ENCODE measurements around the gene GJA4. TPM values are rescaled to one million over a fixed set of nuclear protein-coding genes. Genes with fewer than 3 reads are reported as not detected.

GJA4 gene
- total RNA-seq, 3 donors from 2014 or later (not counting 1 experiment from before 2014, with no cell fraction given), result not detected

GRCh38 chr1:34794001-34794789 lies 1.4 kb downstream of the GJA4 start:
- intact Hi-C loops (cut with micrococcal nuclease), result no loop called here
- peaks cover 3% of the 10 kb centered on the region for H3K27me3 ChIP-seq (ENCODE audit: control insufficient read depth, insufficient read depth, low read length)

DNA sequence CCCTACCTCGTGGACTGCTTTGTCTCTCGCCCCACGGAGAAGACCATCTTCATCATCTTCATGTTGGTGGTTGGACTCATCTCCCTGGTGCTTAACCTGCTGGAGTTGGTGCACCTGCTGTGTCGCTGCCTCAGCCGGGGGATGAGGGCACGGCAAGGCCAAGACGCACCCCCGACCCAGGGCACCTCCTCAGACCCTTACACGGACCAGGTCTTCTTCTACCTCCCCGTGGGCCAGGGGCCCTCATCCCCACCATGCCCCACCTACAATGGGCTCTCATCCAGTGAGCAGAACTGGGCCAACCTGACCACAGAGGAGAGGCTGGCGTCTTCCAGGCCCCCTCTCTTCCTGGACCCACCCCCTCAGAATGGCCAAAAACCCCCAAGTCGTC lies 2.0 kb downstream of the GJA4 start:
- Histone ChIP-seq H3K36me3 (ENCODE audit: control insufficient read depth, insufficient read depth, low read length) (no peaks in the 10 kb centered on the region), H3K9me3 (ENCODE audit: control insufficient read depth, insufficient read depth, low read length) (no peaks in the 10 kb centered on the region), H3K4me1 (ENCODE audit: control insufficient read depth, insufficient read depth, low read length) (peaks cover 5% of the 10 kb centered on the region), H3K4me3 (ENCODE audit: low read length) (no peak overlapping the region), H3K27ac (ENCODE audit: low read length) (no peak overlapping the region), H3K27me3 (ENCODE audit: control insufficient read depth, insufficient read depth, low read length) (peaks cover 3% of the 10 kb centered on the region)
- no peak for TF ChIP-seq CTCF (IDR thresholded peaks at IDR 0.05)
- no peak overlapping the region for H3K4me3 Mint-ChIP-seq
- H3K27me3 Mint-ChIP-seq (ENCODE audit: low read depth in 2 of 2), result peaks cover 10 to 13% of the 10 kb centered on the region in 2 donors
- H3K27ac Mint-ChIP-seq, result no peak overlapping the region
- ATAC-seq (no peak), DNase-seq (no peak)
- H3K9me3 Mint-ChIP-seq, result no peaks in the 10 kb centered on the region
- no peaks in the 10 kb centered on the region for H3K36me3 Mint-ChIP-seq
- peaks cover 5 to 7% of the 10 kb centered on the region in 2 donors for H3K4me1 Mint-ChIP-seq
- intact Hi-C loops (cut with micrococcal nuclease), result no loop called here
- 83% methylated on average over 12 of the region's 12 CpGs for WGBS (ENCODE audit: insufficient coverage)

More at GRCh38 chr1:34794001-34794789, 1.4 kb downstream of the GJA4 start:
- Histone ChIP-seq H3K36me3 (ENCODE audit: control insufficient read depth, insufficient read depth, low read length) (no peaks in the 10 kb centered on the region), H3K4me1 (ENCODE audit: control insufficient read depth, insufficient read depth, low read length) (peaks cover 5% of the 10 kb centered on the region), H3K27ac (ENCODE audit: low read length) (no peak overlapping the region), H3K4me3 (ENCODE audit: low read length) (no peak overlapping the region), H3K9me3 (ENCODE audit: control insufficient read depth, insufficient read depth, low read length) (no peaks in the 10 kb centered on the region)
- H3K4me3 Mint-ChIP-seq, result no peak overlapping the region
- no peak overlapping the region for H3K27ac Mint-ChIP-seq
- no peaks in the 10 kb centered on the region for H3K9me3 Mint-ChIP-seq
- 91% methylated on average over 40 of the region's 40 CpGs for WGBS (ENCODE audit: insufficient coverage)
- peaks cover 5 to 7% of the 10 kb centered on the region in 2 donors for H3K4me1 Mint-ChIP-seq
- H3K27me3 Mint-ChIP-seq (ENCODE audit: low read depth in 2 of 2), result peaks cover 13% of the 10 kb centered on the region in 2 donors
- ATAC-seq (no peak), DNase-seq (no peak)
- H3K36me3 Mint-ChIP-seq, result no peaks in the 10 kb centered on the region
- TF ChIP-seq CTCF (IDR thresholded peaks at IDR 0.05), result no peak

GRCh38 chr1:34795916-34796315 lies 3.1 kb downstream of the GJA4 start:
- H3K27me3 ChIP-seq (ENCODE audit: control insufficient read depth, insufficient read depth, low read length), result peaks cover 3% of the 10 kb centered on the region
- ATAC-seq (no peak), DNase-seq (no peak)
- Mint-ChIP-seq H3K4me1 (peaks cover 5 to 7% of the 10 kb centered on the region in 2 donors), H3K9me3 (no peaks in the 10 kb centered on the region), H3K4me3 (no peak overlapping the region), H3K36me3 (no peaks in the 10 kb centered on the region), H3K27me3 (ENCODE audit: low read depth in 2 of 2) (peaks cover 6 to 13% of the 10 kb centered on the region in 2 donors), H3K27ac (no peak overlapping the region)
- H3K36me3 ChIP-seq (ENCODE audit: control insufficient read depth, insufficient read depth, low read length), result no peaks in the 10 kb centered on the region
- H3K27ac ChIP-seq (ENCODE audit: low read length), result no peak overlapping the region
- no peak overlapping the region for H3K4me3 ChIP-seq (ENCODE audit: low read length)
- WGBS (ENCODE audit: insufficient coverage), result 91% methylated on average over 5 of the region's 6 CpGs
- TF ChIP-seq CTCF (IDR thresholded peaks at IDR 0.05), result no peak
- H3K4me1 ChIP-seq (ENCODE audit: control insufficient read depth, insufficient read depth, low read length), result peaks cover 5% of the 10 kb centered on the region
- no peaks in the 10 kb centered on the region for H3K9me3 ChIP-seq (ENCODE audit: control insufficient read depth, insufficient read depth, low read length)
- intact Hi-C loops (cut with micrococcal nuclease), result no loop called here
